ENCODE measurements around the gene GPRC5A. TPM values are rescaled to one million over a fixed set of nuclear protein-coding genes. Genes with fewer than 3 reads are reported as not detected.
"Not testable (repeated sequence)": the region's sequence is repeated elsewhere in the genome, so short reads cannot be mapped to it uniquely, and the experiment has no call there.

GPRC5A gene
- total RNA-seq = 28.7 and 48.1 TPM in 2 replicates

GRCh38 chr12:12891080-12891880 is at the start of gene GPRC5A:
GPRC5A (plus strand) TSS chr12:12891562; CDS start chr12:12908250, 16,688 bp downstream.
- DNase-seq (ENCODE audit: low read depth) = peak; percentile 73
- peak within 1 kb of the TSS; percentile 42 for H3K4me3 ChIP-seq (ENCODE audit: low read depth, low read length)
- H3K36me3 ChIP-seq (ENCODE audit: control insufficient read depth, insufficient read depth, low read length) = no peaks in the 10 kb centered on the region
- H3K27me3 ChIP-seq (ENCODE audit: control insufficient read depth, insufficient read depth, low read length) = no peaks in the 10 kb centered on the region
- TF ChIP-seq, protein P1, sequence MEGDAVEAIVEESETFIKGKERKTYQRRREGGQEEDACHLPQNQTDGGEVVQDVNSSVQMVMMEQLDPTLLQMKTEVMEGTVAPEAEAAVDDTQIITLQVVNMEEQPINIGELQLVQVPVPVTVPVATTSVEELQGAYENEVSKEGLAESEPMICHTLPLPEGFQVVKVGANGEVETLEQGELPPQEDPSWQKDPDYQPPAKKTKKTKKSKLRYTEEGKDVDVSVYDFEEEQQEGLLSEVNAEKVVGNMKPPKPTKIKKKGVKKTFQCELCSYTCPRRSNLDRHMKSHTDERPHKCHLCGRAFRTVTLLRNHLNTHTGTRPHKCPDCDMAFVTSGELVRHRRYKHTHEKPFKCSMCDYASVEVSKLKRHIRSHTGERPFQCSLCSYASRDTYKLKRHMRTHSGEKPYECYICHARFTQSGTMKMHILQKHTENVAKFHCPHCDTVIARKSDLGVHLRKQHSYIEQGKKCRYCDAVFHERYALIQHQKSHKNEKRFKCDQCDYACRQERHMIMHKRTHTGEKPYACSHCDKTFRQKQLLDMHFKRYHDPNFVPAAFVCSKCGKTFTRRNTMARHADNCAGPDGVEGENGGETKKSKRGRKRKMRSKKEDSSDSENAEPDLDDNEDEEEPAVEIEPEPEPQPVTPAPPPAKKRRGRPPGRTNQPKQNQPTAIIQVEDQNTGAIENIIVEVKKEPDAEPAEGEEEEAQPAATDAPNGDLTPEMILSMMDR (IDR thresholded peaks at IDR 0.05; ENCODE audit: insufficient read depth, low read length, poor library complexity, severe bottlenecking) = peak; percentile 53

GRCh38 chr12:12845794-12846243 is 45.5 kb upstream of the GPRC5A start:
- TF ChIP-seq, protein P1 (IDR thresholded peaks at IDR 0.05; ENCODE audit: insufficient read depth, low read length, poor library complexity, severe bottlenecking) = no peak
- H3K4me3 ChIP-seq (ENCODE audit: low read depth, low read length) = no peak overlapping the region
- H3K36me3 ChIP-seq (ENCODE audit: control insufficient read depth, insufficient read depth, low read length) = no peaks in the 10 kb centered on the region
- DNase-seq (ENCODE audit: low read depth) = no peak
- H3K27me3 ChIP-seq (ENCODE audit: control insufficient read depth, insufficient read depth, low read length) = no peaks in the 10 kb centered on the region

DNA sequence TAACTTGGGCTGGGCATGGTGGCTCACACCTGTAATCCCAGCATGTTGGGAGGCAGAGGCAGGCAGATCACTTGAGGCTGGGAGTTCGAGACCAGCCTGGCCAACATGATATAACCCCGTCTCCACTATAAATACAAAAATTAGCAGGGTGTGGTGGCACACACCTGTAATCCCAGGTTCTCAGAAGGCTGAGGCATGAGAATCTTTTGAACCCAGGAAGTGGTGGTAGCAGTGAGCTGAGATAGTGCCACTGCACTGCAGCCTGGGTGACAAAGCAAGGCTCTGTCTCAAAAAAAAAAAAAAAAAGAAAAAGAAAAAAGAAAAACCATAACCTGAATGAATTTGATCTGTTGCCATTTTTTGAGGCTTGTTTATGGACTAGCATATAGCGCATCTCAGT is 44.6 kb upstream of the GPRC5A start:
- H3K36me3 ChIP-seq (ENCODE audit: control insufficient read depth, insufficient read depth, low read length); H3K4me3 ChIP-seq (ENCODE audit: low read depth, low read length); DNase-seq (ENCODE audit: low read depth); H3K27me3 ChIP-seq (ENCODE audit: control insufficient read depth, insufficient read depth, low read length): not testable (repeated sequence)

- Histone ChIP-seq H3K36me3 (ENCODE audit: control insufficient read depth, insufficient read depth, low read length) (no peaks in the 10 kb centered on the region), H3K4me3 (ENCODE audit: low read depth, low read length) (no peak overlapping the region), H3K27me3 (ENCODE audit: control insufficient read depth, insufficient read depth, low read length) (no peaks in the 10 kb centered on the region)
- TF ChIP-seq, protein P1 (IDR thresholded peaks at IDR 0.05; ENCODE audit: insufficient read depth, low read length, poor library complexity, severe bottlenecking) = no peak
- no peak for DNase-seq (ENCODE audit: low read depth)
Measured at GRCh38 chr12:12853435-12853834, 37.9 kb upstream of the GPRC5A start.

DNA sequence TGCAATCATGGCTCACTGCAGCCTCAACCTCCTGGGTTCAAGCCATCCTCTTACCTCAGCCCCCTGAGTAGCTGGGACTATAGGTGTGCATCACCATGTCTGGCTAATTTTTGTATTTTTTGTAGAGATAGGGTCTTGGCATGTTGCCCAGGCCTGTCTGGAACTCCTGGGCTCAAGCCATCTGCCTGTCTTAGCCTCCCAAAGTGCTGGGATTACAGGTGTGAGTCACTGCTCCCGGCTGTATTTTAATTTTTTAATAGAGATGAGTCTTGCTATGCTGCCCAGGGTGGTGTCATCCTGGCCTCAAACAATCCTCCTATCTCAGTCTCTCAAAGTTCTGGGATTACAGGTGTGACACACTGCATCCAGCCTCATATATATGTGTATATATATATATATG is 31.7 kb upstream of the GPRC5A start:
- Histone ChIP-seq H3K36me3 (ENCODE audit: control insufficient read depth, insufficient read depth, low read length) (no peaks in the 10 kb centered on the region), H3K4me3 (ENCODE audit: low read depth, low read length) (no peak overlapping the region), H3K27me3 (ENCODE audit: control insufficient read depth, insufficient read depth, low read length) (no peaks in the 10 kb centered on the region)
- TF ChIP-seq, protein P1 (IDR thresholded peaks at IDR 0.05; ENCODE audit: insufficient read depth, low read length, poor library complexity, severe bottlenecking) = no peak
- DNase-seq (ENCODE audit: low read depth) = no peak

- Histone ChIP-seq H3K36me3 (ENCODE audit: control insufficient read depth, insufficient read depth, low read length) (no peaks in the 10 kb centered on the region), H3K4me3 (ENCODE audit: low read depth, low read length) (no peak overlapping the region), H3K27me3 (ENCODE audit: control insufficient read depth, insufficient read depth, low read length) (no peaks in the 10 kb centered on the region)
- TF ChIP-seq, protein P1 (IDR thresholded peaks at IDR 0.05; ENCODE audit: insufficient read depth, low read length, poor library complexity, severe bottlenecking) = no peak
- no peak for DNase-seq (ENCODE audit: low read depth)
Measured at GRCh38 chr12:12864243-12864642, 27.1 kb upstream of the GPRC5A start.
